GM03348 (cell line): ENCODE results near the gene ACYP1.

ENCODE experiments used
- DNase-seq: peaks from one replicate; pipeline ENCODE4 v3.0.0; 2012; ENCODE audit warnings: low spot score

Gene ACYP1

DNA sequence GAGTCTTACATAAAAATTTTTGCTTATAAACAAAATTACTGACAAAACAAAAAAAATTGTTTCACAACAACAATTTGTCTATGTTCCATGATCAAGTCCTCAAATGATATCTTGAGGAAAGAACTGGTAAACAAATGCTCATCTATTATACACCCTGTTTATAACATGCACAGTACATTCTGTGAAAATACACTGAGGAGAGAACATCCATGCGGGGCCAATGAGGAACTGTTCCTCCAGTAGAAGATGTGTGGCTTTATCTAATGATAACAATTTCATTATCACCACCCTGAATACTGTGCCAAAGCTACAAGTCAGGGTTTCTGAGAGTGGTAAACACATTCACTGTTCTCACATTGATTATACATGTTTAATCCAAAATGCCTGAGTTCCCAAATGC is 23.3 kb downstream of the ACYP1 start:
- no peak for DNase-seq

DNA sequence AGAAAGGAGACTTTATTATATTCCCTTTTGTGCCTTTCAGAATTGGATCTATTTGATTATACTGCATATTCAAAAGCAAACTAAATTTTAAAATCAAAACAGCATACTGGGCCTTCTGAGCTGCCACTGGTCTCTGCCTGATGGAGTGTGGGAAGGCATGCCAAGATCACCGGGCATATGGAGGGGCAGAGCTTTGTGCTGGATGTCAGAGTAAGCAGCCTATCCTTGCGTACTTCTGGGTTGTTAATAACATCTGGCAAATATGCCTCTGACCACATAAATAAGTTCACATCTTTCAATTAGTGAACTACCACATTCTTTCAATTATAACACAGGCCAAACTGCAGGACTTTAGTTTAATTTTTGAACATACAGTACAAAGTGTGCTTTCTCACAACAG is 30.9 kb downstream of the ACYP1 start:
- no peak for DNase-seq

DNA sequence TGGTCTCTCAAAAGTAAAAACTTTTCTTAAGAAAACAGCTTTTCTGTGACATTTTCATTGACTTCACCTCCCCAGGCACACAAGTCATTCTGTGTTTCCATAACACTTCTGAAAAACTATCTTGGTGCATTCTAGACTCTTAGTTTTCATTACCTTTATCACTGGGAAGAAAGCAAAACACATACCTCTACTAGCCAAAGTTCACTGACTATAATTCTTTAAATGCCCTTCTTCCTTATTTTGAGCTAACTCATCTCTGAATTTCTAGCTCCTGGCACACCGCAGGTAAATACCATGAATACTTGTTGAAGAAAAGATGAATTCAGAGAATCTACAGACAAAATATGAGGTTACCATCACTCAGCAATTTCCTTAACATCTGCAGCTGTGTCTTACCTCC is 33.7 kb downstream of the ACYP1 start:
- no peak for DNase-seq

DNA sequence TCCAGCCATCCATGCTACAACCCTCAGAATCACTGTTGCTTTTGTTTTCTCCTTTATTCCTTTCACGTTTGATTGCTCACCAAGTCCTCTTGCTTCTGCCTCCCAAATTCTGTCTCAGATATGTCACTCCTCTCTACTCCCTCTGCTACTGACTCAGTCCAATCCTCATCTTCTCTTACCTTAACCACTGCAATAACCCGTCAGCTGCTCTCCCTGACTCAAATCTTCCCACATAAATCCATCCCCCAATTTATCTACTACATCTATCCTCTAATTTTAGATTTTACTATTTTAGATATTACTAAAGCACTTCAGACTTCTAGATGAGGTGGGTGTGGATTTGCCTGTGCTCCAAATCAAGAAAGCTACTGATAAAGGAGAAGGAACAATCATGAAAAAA is 37.9 kb downstream of the ACYP1 start:
- DNase-seq = no peak

DNA sequence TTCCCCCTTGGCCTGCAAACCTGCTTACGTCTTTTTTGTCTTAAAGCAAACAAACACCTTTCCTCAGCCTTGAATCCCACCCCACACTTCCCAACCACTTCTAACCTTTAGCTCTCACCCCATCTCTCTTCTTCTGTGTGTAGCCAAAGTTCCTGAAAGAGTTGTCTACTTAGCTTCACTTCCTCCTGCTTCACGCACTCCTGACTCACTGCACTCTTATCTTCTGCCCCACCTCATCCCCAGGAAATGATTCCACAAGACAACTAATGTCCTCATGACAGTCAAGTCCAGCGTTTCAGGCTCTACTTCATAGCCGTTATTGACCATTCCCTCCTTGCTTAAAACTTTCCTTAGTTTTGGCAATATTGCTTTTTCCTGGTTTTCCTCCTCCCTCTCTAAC is 38.7 kb downstream of the ACYP1 start:
- peak; percentile 13 for DNase-seq

DNA sequence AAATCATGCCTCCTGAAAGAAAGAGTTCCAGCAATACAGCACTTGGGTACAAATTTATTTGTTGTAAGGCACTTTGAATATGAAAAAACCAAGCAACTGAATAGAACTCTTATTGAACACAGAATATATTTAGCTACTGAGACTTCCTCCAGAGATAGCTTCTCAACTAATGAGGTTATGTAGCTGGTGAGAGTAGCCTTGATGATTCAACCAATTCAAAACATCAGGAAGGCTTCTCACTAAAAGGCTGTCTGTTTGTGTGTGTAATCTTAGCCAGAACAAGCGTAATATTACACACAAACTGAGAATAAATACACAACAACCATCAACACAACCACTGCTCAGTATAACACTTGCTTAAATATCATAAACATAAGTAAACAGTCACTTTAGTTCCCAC is 40.7 kb downstream of the ACYP1 start:
- no peak for DNase-seq

DNA sequence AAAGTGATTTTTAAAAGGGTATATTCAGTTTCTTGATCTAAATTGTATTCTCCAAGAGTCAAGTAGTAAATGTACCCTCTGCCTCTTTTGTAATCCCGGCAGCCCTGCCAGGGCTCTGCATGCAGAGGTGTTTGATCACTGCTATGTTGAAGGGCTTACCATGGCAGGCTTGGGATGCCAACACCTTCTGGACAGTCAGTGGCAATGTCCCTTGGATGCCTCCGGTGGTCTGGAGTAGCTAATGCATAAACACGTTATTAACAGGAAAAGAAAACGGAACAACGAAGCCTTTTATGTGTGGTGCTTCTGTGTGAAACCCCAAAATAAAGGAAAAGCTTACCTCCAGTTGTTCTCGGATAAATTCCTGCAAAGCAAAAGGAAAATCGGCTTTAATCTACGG is 41.2 kb downstream of the ACYP1 start:
- DNase-seq = no peak

DNA sequence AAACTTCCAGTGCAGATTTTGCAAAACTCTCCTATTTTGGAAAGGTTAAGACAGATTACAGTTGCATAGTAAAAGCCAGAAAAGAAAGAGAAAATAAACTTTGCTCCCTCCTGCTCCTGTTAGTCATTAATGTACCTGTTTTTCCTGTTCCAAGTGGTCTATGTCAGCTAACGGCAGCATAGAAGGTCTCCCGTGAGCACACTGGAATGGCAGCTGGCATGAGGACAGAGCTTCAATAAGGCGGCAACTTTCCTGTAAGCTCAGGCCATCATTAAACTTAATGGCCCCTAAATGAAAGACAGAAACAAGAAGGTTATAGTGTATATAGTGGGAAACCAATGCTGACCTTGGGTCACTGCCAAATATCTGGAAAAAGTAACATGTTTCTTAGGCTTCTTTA is 45.1 kb downstream of the ACYP1 start:
- no peak for DNase-seq

DNA sequence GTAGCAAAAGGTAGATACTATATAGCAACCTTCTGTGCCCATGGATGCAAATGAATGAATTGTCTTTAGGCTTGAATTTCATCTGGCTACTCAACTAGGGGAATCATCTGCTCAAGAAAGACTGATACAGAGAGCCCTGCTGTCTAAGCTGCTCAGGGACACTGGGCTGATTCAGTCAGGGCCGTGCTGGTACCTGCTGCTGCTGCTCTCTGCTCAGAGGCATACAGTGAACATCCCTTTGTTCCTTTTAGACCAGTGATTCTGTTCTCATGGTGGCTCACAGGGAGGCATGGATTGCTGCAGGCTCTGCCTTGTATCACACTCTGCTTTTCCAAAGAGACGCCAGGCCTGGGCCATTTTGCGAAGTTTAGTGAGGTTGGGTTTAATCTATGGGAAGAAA is 47.0 kb downstream of the ACYP1 start:
- DNase-seq = no peak

DNA sequence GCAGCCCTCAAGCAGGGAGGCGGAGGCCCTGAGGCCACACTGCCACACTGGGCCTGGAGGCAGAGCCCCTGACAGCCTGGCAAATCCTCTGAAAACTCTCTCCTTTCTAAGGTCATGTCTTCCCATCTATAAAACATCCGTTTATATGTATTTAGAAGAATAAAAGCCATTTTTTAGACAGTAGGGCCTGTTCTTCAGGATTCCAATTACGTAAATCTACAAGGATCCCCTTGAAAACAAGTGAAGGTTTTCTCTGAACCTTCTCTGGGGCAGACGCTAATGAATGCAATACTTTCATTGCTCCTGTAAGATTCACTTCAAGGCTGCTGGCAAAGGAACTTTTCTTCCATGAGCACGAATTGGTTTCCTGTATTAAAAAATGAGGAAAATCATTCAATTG is 48.3 kb downstream of the ACYP1 start:
- DNase-seq = no peak

DNA sequence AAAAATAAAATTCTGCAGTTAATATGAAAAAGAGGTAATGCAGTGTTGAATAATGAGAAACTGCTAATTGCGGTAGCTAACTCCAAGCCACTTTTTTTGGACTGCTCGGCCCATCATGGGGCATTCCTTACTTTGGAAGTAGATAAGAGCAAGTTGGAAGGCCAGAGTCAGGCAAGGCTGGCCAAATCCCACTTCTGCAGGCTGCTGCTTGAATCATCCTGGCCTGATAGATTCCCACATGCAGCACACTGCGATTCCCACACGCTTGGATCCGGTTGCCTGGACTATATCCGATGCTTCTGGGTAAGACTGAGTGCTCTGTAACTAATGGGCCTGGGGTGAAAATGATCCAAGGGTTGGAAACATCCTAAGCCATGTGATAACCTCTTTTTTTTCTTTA is 50.5 kb downstream of the ACYP1 start:
- DNase-seq = no peak

DNA sequence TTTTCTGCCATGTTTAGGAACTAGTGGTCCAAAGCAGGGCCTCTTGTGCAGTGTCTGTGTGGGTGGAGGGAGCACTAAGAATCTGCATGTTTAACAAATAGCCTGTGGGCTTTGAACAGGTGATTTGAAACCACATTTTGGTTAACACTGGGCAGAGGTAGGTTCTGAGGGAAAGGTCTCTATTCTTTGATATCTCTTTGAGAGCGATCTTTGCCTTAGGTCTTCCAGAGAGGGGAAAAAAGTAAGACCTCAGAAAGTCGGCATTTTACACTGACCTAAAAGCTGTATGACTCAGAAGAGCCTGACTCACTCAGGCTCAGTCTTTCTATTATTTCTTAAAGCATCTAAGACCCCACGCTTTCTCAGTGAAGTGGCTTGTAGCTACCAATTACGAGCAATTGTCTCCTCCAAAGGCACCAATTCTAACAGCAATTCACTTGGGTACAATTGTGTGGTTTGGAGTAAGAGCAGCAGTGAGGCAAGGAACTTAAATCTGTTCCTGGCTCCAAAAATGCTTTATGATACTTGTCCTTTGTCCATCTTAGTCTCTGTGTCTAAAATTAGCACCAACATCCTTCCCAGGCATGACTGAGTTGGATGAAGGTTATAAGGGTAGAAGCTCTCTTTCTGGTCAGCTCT is 52.3 kb downstream of the ACYP1 start:
- DNase-seq = peak; percentile 55

DNA sequence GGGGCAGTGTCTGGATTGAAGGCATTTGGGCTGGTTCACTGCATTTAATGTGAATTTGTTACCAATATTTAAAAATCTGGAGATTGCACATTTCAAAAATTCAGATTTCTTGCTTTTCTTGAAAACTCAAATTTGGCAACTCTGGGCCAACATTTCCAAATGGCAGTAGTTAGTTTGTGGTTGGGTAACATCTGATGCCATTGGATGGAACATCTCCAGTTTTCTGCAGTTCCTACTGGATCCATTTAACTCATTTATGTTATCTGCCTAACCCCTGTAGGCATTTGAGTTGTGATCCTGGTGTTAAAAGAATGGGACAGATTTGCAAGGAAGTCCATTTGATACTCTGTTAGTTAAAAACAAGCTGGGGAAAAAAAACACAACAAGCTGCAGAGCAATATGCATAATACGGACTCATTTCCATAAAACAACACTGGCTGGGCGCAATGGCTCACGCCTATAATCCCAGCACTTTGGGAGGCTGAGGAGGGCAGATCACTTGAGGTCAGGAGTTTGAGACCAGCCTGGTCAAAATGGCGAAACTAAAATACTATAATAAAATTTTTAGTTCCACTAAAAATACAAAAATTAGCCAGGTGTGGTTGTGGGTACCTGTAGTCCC is 53.2 kb downstream of the ACYP1 start:
- peak; percentile 29 for DNase-seq

DNA sequence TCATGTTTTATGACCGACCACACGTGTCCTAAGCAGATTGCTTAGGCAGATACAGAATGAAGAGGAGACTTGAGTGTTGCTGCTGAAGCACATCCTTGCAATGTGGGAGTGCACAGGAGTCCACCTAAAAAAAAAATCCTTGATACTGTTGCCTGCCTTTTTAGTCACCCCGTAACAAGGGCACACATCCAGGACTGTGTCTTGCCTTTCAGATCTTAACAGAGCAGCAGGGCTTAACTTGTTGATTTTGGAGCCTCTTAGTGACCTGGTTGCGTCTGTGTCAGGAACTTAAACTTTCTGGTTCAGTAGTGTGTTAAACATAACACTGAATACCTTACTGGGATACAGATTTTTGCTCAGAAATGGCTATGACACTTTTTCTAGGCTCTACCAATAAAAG is 54.6 kb downstream of the ACYP1 start:
- no peak for DNase-seq

DNA sequence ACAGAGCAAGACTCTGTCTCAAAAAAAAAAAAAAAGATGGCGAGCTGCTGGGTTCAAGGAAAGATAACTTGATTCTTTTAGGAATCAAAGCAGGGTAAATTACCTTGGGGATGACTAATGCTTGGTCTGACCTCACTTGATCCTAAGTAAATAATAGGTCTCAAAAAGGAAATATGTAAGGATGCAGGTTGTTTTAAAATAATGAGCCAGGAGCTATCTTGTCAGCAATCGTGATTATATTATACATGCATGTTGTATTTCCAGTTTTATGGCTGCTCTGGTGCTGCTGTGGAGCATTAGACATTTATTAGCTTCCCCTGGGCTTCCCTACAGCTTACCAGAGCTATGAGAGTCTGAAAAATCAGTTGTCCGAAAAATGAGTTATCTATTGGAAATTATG is 58.5 kb downstream of the ACYP1 start:
- DNase-seq = no peak

DNA sequence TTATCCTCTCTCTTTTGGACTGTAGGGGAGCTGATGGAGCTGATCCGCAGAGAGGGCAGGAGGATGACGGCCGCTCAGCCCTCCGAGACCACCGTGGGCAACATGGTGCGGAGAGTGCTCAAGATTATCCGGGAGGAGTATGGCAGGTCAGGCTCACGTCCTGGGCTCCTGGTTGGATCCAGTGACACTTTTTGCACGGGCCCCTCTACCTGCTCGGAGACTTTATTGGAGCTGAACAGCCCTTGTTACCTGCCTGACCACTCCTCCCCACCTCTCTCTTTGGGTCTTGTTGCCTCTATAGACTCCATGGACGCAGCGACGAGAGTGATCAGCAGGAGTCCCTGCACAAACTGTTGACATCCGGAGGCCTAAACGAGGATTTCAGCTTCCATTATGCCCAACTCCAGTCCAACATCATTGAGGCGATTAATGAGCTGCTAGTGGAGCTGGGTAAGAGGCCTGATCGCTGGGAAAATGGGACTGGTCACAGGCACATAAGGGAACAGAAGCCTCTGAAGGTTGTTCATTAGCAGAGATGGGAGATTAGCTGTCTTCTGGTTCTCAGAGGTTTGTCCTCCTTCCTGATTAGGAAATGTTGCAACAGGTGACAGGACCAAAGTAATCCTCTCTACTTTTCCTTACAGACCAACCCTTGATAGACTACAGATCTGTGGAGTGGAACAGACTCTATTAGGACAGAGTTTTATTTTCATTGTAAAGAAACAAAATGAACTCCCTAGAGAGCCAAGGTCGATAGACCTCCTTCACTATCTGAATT is 60.4 kb downstream of the ACYP1 start:
- DNase-seq = no peak
